GM19467 (cell line): ENCODE results near the gene VPS8.

Experiments
- ATAC-seq: cut with Tn5 transposase; IDR thresholded peaks from one replicate; pipeline ENCODE4 v1.9.1; 2021; ENCODE audit warnings: mild to moderate bottlenecking, moderate library complexity; ENCODE audit not compliant: unreplicated experiment

VPS8 gene

DNA sequence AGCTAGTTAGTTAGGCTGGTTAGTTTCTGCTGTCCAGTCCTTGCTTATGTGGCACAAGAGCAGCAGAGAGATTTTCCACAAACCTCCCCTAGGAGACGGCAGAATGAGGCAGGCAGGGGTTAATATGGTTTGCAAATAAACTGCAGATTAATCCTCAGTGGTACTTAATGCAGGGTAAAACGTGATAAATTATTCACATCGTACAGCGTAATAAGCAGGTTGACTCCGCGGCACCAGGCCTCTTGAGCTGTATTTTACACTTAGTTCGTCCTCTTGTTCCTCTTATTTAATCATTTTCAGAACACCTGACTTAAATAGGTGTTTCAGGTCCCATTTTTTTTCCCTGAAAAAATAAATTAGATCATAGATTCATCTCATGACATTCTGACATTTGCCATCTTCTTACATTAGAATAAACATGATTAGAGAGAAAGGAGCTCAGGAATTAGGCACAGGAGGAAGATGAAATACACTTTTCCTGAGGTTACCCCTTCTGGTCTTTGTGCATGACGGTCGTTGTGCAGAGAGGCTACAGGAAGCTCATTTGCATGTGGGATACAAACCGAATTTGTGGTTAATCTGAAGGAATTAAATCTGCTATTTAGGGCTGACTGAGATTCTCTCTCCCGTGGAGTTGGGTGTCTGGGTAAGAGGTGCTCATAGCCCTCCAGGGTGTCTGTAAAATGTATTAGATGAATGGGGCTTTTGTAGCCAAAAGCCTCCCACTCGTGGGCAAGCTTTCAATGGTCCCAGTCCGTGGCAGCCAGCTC lies 27.1 kb upstream of the VPS8 start:
- no peak for ATAC-seq

DNA sequence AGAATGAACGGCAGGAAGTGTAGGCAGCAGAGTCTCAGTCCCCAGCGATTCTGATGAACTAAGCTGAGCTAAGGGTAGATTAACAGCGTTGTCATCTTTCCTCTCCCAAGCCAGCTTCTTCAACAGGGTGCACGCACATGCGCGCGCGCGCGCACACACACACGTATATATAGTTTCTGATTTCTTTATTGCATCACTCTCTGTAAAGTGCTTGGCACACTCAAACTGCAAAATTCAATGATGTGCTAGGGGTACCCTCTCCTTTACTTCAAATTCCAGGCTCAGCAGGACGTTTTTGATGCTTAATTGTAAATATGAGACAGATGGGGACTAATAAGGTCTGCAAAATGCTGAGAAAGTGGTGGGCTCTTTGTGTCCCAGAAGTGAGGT lies 26.1 kb upstream of the VPS8 start:
- no peak for ATAC-seq

DNA sequence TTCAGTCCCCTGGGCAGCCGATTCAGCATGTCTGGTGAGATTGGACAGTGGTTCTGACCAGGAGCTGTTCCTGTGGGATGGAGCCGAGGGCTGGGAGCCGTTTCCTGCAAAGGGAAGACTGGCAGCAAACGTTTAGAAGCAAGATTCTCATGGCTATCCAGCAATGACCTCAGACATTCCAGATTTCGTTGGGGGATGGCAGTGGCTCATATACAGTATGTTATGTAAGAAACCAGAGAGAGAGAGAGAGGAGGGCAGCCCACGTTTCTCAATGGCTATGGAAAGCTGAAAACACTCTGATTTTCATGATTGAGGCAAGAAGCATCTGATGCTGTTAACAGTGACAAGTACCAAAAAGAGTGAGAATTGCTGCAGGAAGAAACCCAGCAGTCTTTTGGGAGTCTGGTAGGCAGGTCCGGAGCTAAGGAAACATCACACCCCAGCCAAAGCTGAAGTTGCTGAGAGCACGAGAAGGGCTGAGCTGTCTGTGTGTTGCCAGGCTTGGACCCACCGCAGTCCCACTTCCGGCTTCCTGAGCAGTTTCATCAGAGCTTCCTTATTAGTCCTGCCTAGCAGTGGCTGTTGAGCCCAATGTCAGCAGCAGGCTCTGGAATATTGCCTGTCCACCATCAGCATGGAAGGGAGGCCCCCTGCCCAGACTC lies 25.6 kb upstream of the VPS8 start:
- no peak for ATAC-seq

DNA sequence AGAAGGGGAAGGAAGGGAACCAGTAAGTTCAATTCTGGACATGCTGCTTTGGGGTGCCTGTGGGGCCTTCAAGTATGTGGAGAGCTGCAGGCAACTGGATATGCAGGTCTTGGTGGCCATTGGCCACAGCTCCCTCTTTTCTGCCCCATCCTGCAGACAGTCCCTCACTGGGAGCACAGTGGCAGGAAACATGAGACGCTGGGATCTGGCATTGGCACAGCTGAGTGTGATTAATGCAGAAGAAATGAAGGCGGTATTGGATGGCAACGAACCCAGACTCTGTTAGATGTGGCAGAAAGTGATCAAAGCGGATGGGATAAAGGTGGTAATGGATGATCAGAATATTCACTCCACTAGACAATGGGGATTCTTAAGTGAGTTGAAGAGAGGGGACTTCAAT lies 23.2 kb upstream of the VPS8 start:
- ATAC-seq = no peak

DNA sequence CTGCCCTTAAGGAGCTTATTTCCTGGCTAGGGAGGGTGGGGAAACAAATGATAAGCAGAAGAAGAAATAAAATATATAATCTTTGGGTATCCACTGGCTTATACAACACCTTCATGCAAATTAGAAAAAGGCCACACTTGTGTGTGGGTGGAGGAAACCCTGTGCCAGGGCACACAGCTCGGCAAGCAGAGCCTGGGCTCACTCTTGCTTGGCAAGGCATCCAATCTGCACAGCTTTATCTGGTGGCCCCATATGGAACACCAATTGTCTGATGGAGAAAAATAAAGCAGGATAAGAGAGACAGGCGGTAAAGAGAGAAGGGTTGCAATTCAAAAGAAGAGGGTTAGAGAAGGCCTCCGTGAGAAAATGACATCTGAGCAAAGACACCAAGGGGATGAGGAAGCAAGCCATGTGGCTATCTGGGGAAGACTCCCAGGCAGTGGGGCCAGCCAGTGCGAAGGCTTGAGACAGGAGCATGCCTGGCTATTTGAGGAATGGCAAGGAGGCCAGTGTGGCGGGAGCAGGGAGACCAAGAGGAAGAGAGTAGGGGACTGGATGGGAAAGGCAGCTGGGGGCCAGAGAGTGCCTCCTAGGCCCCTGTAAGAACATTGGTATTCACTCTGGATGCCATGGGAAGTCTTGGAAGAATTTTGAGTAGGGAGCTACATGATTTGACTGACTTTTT lies 22.5 kb upstream of the VPS8 start:
- no peak for ATAC-seq

DNA sequence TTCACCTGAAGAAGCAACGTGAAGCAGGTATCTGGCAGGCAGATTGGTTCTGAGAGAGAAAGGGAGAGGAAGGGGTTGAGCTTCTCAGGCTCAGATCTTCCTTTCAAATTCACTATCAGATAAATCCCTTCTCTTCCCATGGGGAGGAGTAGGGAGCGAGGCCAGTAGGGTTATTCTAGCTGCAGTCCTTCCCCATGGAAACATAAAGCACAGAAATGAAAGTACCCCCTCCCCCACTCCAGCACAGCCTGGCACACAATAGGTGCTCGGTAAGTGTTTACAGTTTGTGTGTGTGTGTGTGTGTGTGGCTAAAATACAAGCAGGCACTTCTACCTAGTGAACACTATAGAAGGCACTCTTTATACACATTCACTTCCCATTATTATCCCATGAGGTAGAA lies 20.8 kb upstream of the VPS8 start:
- no peak for ATAC-seq

DNA sequence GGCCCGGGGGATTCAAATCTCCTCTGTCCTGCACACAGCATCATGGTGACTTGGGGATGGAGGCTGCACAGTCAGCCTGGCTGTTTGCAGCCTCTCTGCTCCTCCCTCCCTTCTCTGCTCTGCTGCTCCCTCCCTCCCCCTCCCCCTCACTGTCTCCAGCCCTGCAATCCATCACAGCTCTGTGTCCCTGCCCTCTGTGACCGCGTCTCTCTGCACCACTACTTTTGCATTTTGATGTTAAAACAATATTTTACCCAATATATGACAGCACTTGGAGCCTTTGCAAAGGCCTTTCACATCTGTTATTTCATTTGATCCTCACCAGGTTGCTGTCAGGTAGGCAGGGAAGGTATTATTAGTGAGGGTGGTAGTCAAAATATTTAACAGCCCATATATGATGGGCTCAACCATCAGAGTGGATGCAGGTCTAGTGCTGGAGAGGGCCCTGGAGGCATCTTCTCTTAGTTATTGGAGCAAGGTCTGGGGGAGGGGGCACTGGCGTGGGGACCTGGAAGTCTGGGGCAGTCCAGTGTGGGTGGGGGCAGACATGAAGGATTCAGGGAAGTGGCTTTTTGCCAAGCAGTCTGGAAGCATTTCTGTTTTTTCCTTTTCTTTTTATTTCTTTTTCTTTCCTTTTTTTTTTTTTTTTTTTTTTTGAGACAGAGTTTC lies 16.3 kb upstream of the VPS8 start:
- no peak for ATAC-seq

DNA sequence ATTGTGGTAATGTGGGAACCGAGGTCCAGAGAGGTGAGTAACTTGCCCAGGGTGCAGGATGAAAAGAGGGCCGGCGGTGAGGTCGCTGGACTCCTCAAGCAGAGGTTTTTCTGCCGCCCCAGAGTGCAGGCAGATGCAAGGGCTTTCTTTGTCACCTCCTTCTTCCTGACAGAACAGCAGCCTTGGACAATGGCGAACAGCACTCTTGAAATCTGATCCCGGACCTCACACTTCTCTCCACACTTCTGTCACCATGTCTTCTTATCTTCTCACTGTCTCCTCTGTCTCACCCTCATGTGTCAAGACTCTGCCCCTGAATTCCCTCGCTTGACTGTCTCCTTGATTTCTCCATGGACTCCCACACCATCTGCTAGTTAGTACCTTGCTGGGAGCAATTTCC lies 15.4 kb upstream of the VPS8 start:
- no peak for ATAC-seq

DNA sequence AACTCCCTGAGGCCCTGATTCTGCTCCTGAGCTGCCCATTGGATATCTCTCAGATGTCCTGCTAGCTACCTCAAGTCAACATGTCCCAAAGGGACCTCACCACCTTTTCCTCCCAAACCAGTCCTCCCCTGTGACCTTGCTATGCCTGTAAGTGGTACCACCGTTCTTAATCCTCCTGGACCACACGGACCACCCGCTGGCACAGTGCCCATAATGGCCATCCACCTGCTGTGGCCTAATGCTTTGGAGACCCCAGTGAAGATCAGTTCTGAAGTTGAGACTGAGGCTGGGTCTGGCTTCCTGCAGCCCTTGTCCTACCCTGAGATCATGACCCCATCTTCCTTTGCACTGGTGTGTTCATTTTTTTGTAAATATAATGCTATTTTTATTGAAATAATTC lies 15.0 kb upstream of the VPS8 start:
- ATAC-seq = no peak

DNA sequence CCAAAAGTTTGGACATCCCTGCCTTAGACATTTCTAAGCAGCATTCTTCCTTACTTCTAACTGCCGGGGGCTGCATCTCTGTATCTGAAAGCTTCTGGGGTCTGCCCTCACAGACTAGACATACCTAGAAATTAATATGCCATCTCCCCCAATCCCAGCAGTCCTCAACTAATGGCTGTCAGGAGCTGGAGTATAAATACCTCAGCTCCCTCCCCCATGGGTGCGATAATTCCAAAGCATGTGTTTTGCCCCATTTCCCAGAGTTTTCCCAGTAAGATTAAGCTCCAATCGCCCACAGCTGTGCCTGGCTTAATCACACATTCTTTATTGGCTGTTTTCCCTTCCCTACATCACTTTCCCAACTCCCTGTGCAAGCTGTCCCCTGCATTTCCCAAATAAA lies 13.8 kb upstream of the VPS8 start:
- no peak for ATAC-seq

DNA sequence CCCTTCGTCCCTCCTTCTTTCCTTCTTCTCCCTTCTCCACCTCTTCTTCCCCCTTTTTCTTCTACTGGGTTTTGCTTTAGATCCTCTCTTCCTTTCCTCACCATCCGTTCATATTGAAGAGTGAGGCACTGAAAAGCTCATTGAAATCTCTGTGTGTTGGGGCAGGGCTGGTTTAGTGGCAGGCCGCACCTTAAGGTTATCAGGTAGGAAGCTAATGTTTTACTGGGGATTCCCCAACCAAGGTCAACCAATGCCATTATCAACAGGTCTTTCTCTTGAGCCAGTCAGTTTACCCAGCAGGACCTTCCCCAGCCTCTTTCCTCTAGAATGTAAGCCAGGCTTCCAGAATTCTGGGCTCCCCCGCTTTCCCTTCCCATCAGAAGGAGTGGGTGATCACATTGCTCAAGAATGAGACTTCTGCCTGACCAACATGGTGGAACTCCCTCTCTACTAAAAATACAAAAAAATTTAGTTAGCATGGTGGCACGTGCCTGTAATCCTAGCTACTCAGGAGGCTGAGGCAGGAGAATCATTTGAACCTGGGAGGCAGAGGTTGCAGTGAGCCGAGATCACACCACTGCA lies 11.5 kb upstream of the VPS8 start:
- ATAC-seq = no peak

DNA sequence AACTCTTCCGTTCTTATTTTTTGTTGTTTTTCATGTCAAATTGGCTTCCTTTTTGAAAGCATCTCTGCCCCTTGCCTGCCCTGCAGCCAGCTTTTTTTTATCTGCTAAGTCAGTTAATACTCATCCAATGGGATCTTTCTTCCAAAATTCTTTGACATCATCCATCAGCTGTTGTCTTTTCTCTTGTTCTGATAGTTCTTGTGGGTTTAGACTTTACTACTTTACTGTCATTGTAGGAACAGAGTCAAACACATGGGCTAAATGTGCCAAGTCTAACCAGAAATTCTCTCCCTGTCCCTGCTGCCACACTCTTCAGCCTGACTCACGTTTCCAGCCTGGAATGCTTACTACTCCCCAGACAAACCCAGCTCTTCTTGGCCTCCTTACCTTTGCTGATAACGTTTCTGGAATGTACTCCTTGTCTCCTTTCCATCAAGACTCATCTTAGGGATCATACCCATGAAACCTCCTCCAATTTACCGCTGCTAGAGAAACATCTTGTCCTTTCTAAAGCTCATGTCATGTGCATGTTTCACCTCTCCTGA lies 10.7 kb upstream of the VPS8 start:
- no peak for ATAC-seq

DNA sequence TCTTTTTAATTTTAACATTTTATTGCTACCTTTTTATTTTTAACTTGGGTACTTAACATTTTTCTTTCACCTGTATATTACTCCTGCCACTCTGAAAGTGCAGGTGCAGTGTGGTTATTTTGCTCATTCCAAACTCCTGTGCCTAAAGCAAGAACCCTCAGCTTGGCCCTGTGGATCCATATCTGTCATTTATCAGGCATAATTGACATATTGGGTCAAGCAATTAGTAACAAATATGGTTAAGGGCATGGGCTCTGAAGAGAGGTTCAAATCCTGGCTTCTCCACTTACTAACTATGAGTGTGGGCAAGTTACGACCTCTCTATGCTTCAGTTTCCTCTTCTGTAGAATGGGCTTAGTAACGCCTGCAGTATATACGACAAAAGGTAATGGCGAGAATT lies 9.8 kb upstream of the VPS8 start:
- ATAC-seq = no peak

DNA sequence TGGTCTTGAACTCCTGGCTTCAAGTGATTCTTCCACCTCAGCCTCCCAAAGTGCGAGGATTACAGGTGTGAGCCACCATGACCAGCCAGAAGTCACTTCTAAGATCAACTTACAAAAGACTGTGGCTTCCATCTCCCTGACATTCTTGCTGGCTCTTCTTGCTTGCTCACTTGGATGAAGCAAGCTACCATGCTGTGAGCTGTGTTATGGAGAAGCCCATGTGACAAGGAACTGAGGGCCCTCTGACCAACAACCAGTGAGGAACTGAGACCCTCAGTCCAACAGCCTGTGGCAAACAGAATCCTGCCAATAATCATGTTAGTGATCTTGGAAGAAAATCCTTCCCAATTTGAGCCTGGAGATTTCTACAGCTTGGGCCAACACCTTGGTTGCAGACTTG lies 7.2 kb upstream of the VPS8 start:
- ATAC-seq = no peak

DNA sequence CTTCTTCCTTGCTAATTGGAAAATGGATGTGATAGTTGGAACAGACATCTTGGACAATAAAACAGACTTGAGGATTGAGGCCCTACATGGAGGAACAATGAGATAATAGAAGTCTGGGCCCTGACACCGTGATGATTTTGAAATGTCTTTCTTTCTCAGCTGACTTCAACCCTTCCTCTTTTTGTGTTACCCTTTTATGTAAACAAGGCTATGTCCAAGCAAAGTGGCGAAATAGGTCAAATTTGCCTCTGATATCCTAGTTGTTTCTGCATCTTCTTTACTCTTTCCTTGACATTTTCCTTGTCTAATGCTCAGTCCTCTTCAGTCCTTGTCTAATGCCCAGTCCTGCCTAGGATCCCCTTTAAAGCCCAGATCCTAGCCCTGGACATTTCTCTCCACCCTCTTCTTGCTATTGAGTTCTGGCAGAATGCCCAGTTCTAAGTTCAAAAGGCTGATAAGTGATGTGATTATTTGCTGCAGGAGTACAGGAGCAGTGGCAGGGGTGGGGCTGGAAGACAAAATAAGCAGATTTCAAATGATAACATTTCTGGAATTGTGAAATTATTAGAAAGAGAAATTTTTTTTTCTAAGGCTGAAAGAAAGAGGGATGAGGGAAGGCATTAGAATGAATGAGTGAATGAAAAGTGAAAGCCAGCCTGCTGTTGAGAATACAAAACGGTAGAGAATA lies 6.5 kb upstream of the VPS8 start:
- ATAC-seq = no peak

DNA sequence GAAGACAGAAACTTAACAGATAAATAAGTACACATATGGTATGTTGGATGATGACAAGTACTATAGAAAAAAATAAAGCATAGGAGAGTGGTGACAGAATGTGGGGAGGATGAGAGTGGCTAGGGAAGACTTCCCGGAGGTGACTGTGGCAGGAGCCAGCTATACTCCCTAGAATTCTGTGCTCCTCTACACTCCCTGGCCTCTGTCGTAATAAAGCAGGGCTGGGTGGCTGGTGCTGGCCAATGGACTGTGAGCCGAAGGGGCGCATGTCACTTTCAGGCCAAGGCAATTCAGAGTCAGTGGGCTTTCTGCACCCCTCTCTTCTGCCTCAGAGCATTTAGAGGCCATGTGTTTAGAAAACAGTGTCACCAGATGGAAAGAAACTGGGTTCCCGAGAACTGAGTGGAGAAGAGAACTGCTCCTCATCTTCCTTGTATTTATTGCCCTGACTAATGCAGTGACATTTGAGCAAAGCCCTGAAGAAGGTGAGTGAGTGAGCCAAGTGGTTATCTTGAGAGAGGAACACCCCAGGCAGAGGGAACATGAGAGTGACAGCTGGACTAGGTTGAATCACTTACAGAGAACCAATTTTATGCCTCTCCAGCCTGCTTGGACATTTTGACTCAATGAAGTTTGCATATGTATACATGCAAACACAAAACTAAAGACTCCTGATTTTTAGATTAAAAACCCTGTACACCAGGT lies 5.2 kb upstream of the VPS8 start:
- no peak for ATAC-seq

DNA sequence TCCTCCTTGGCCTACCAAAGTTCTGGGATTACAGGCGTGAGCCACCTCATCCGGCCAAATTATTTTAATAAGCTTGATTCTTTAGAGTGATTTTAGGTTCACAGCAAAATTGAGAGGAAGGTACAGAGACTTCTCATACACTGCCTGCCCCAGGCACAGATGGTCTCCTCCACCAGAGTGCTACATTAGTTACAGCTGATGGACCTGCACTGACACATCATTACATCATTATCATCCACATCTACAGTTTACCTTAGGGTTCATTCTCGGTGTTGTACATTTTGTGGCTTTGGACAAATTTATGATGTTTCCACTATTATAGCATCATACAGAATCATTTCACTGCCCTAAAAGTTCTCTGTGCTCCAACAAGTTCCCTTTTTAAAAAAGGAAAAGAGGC lies 4.4 kb upstream of the VPS8 start:
- ATAC-seq = no peak

DNA sequence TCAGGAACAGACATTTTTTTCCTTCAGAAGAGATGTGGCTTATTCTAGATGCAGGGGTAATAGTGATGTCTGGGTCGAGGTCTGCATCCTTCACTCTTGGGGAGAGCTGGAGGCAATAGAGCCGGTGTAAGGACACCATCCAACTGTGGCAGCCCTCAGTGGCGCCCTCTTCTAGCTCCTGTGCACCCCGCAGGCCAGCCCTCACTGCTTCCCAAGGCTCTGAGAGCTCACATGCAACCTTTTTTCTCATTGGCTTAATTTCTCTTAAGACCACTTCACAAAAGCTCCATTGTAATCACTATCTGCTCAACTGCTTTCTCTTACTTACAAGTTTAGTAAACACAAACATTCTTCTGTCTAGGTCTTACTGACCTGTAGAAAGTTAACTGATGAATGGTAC lies 3.9 kb upstream of the VPS8 start:
- no peak for ATAC-seq

DNA sequence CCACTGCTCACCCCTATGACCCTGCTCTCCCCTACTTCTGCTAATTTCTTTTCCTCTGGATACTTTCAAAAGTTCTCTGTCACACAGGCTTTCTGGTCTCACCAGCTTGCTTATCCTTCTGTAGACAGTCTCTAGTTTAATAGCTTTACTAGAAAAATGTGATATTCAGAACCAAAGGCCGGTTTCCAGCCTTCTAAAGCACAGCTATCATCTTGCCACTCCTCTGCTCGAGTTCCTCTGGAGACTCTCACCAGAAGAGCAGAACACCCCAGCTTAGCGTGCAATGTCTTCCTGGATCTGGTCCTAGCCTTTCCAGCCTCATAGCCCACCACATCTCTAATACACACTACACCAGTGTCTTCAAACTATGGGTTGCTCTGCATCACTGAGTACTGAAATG lies 1.8 kb upstream of the VPS8 start:
- ATAC-seq = no peak

DNA sequence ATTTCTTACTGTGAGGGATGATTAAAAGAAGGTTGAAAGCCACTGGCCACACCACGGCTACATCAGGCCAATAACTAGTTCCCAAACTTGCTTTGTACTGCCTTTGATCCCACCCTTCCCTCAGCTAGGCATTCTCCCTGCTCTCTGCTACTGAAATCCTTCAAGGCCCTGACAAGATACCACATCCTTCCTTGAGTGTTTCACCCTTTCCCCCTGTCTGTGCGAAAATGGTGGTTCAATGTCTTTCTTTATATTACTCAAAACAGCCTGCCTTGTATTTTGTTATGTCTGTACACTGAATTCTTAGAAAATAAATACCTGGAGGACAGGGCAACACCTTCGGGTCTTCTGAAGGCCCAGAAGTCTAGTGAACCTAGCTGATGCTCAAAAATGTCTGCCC lies 932 bp upstream of the VPS8 start:
- no peak for ATAC-seq
